CD4-positive, alpha-beta memory T cell (primary cell): ENCODE measurements around the gene PIAS1. TPM values are rescaled to one million over a fixed set of nuclear protein-coding genes. Genes with fewer than 3 reads are reported as not detected.

Experiments used
- CTCF ChIA-PET: fragments of 350-600 bp; sonication (Branson Sonifier 250); formaldehyde crosslinking; loops from one replicate; lab custom pipeline; 2021; ENCODE audit warnings: inconsistent platforms; ENCODE audit not compliant: partially characterized antibody; lab: Charles Lee
- POLR2A ChIA-PET: fragments of 350-600 bp; sonication (Branson Sonifier 250); formaldehyde crosslinking; loops from one replicate; lab custom pipeline; 2021; ENCODE audit not compliant: partially characterized antibody; lab: Charles Lee
- DNase-seq, 5 donors: peaks; one replicate each; pipeline versions ENCODE4 v3.0.0 to v3.0.0-alpha.2; 2020 to 2022; ENCODE audit warnings: mixed read lengths in 1 of 5
- H3K27ac ChIP-seq: one replicate; pipeline ENCODE4 v1.7.0; 2013; ENCODE audit warnings: low read depth, low read length
- H3K27me3 ChIP-seq: 2 replicates; pipeline ENCODE4 v1.7.0; 2013; ENCODE audit warnings: mild to moderate bottlenecking, low read length, moderate library complexity; ENCODE audit not compliant: insufficient read depth
- H3K36me3 ChIP-seq: 2 replicates; pipeline ENCODE4 v1.7.0; 2013; ENCODE audit warnings: mild to moderate bottlenecking, low read length, moderate library complexity; ENCODE audit not compliant: insufficient read depth
- H3K4me1 ChIP-seq: 2 replicates; pipeline ENCODE4 v1.7.0; 2013; ENCODE audit warnings: mild to moderate bottlenecking, low read length, moderate library complexity; ENCODE audit not compliant: insufficient read depth
- H3K4me3 ChIP-seq, 2 donors: one replicate each; pipeline ENCODE4 v1.7.0; 2013; ENCODE audit warnings: low read length in 2 of 2, mild to moderate bottlenecking in 1 of 2
- H3K9me3 ChIP-seq, 2 donors: one replicate each; pipeline ENCODE4 v1.7.0; 2013; ENCODE audit warnings: low read length in 2 of 2, control low read depth in 1 of 2; ENCODE audit not compliant: control insufficient read depth in 1 of 2
- H3K27ac Mint-ChIP-seq, 7 donors: one replicate each; pipeline ENCODE4 v1.8.0; 2020 to 2021; ENCODE audit warnings: mixed read lengths in 7 of 7, mild to moderate bottlenecking in 6 of 7, inconsistent platforms in 3 of 7, moderate library complexity in 3 of 7
- H3K27me3 Mint-ChIP-seq, 2 donors: one replicate each; pipeline ENCODE4 v1.8.0; 2020 to 2021; ENCODE audit warnings: mixed read lengths in 2 of 2
- H3K36me3 Mint-ChIP-seq, 2 donors: one replicate each; pipeline ENCODE4 v1.8.0; 2020 to 2021; ENCODE audit warnings: mixed read lengths in 2 of 2, inconsistent platforms in 1 of 2, mild to moderate bottlenecking in 1 of 2
- H3K4me1 Mint-ChIP-seq, 4 donors: one replicate each; pipeline ENCODE4 v1.8.0; 2020 to 2021; ENCODE audit warnings: mixed read lengths in 4 of 4, mild to moderate bottlenecking in 1 of 4
- H3K4me3 Mint-ChIP-seq, 8 donors: one replicate each; pipeline ENCODE4 v1.8.0; 2020 to 2021; ENCODE audit warnings: mixed read lengths in 8 of 8, mild to moderate bottlenecking in 7 of 8, moderate library complexity in 6 of 8, inconsistent platforms in 3 of 8
- H3K9me3 Mint-ChIP-seq, 8 donors: one replicate each; pipeline ENCODE4 v1.8.0; 2020 to 2021; ENCODE audit warnings: mixed read lengths in 8 of 8, mild to moderate bottlenecking in 5 of 8, inconsistent platforms in 3 of 8, moderate library complexity in 1 of 8
- intact Hi-C: fragments of 100-400 bp; cut with micrococcal nuclease; formaldehyde crosslinking; loops from one replicate; pipeline ENCODE4 v1.15.1; 2023
- polyA plus RNA-seq, 2 donors: library from polyadenylated mRNA; unstranded; fragments of 300-500 nt; fragmentation: Illumina TruSeq; gene quantifications; one replicate each; pipeline ENCODE4 v1.2.3, GENCODE V29; 2021
- total RNA-seq, 2 experiments: library from RNA; stranded (reverse); gene quantifications; one replicate each; pipeline ENCODE4 v1.2.3, GENCODE V29; 2021

PIAS1 gene
- total and polyA plus RNA-seq, 4 experiments from 2014 or later: 86.0 to 149 (median 98.4) TPM

- no peaks in the 10 kb centered on the region for H3K27me3 ChIP-seq
- no peaks in the 10 kb centered on the region for H3K9me3 ChIP-seq
- POLR2A ChIA-PET: interaction anchor here (1.4 kb wide), 1 partner anchor 23 kb away, joined by 3 read pairs; no protein-coding TSS in a partner anchor
- H3K36me3 Mint-ChIP-seq: peaks cover 47 to 63% of the 10 kb centered on the region in 2 donors
- DNase-seq: no peak
- no peak overlapping the region for H3K4me3 Mint-ChIP-seq
- peaks cover 4 to 21% (median 12%) of the 10 kb centered on the region in 4 donors for H3K4me1 Mint-ChIP-seq
- no peak overlapping the region for H3K27ac ChIP-seq
- no peaks in the 10 kb centered on the region for H3K27me3 Mint-ChIP-seq
- peak overlapping the region in 2 of 7 donors; percentile 15 to 30 for H3K27ac Mint-ChIP-seq
- H3K36me3 ChIP-seq: peaks cover 32% of the 10 kb centered on the region
- CTCF ChIA-PET: no interaction called here
- H3K9me3 Mint-ChIP-seq: peaks cover 0 to 2% (median 0%) of the 10 kb centered on the region in 8 donors
- H3K4me3 ChIP-seq: no peak overlapping the region
- H3K4me1 ChIP-seq: no peaks in the 10 kb centered on the region
- intact Hi-C loops: no loop called here
Measured at GRCh38 chr15:68150187-68150586, 96.1 kb downstream of the PIAS1 start.

- Mint-ChIP-seq H3K9me3 (peaks cover 0 to 2% (median 0%) of the 10 kb centered on the region in 8 donors), H3K27me3 (no peaks in the 10 kb centered on the region), H3K4me1 (peaks cover 4 to 18% (median 12%) of the 10 kb centered on the region in 4 donors), H3K36me3 (peaks cover 42 to 57% of the 10 kb centered on the region in 2 donors), H3K27ac (no peak overlapping the region), H3K4me3 (no peak overlapping the region)
- intact Hi-C loops: no loop called here
- Histone ChIP-seq H3K9me3 (no peaks in the 10 kb centered on the region), H3K4me1 (no peaks in the 10 kb centered on the region), H3K27me3 (no peaks in the 10 kb centered on the region), H3K27ac (no peak overlapping the region), H3K36me3 (peaks cover 36% of the 10 kb centered on the region), H3K4me3 (no peak overlapping the region)
- ChIA-PET CTCF (no interaction called here), POLR2A (interaction anchor here (0.6 kb wide), 1 partner anchor 1033 kb away, joined by 5 read pairs; no protein-coding TSS in a partner anchor)
- DNase-seq: no peak
Measured at GRCh38 chr15:68151277-68151676, 97.2 kb downstream of the PIAS1 start.

DNA sequence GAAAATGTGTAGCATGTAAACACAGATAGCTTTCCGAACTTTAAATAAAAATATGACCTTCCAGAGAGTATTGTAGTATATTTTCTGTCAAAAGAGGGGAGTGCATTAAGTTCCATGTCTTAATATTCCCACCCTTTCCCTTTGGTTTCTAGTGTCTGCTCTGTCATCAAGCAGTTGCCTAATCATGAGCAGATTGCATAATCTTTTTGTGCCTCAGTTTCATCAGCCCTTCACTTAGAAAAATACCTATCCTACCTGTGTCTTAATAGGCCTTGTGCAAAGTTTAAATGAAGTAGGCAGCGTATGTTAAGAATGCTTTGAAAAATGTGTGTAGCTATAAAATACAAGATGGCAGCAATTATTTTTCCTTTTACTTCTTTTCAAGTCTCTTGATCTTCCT is 98.2 kb downstream of the PIAS1 start:
- Mint-ChIP-seq H3K4me1 (peaks cover 4 to 16% (median 9%) of the 10 kb centered on the region in 4 donors), H3K36me3 (peaks cover 35 to 47% of the 10 kb centered on the region in 2 donors), H3K27me3 (no peaks in the 10 kb centered on the region), H3K27ac (peak overlapping the region in 3 of 7 donors; percentile 5 to 54 (median 19)), H3K4me3 (no peak overlapping the region), H3K9me3 (peaks cover 0 to 2% (median 0%) of the 10 kb centered on the region in 8 donors)
- H3K4me1 ChIP-seq: no peaks in the 10 kb centered on the region
- no peak overlapping the region for H3K27ac ChIP-seq
- peaks cover 32% of the 10 kb centered on the region for H3K36me3 ChIP-seq
- CTCF ChIA-PET: interaction anchor here (1.1 to 3.4 kb wide), 3 partner anchors 98 to 289 kb away, joined by 3 to 18 read pairs (median 5); partner anchors contain the start of gene PIAS1
- no peak overlapping the region for H3K4me3 ChIP-seq
- DNase-seq: no peak
- POLR2A ChIA-PET: interaction anchor here (0.5 kb wide), 1 partner anchor 18 kb away, joined by 3 read pairs; no protein-coding TSS in a partner anchor
- no peaks in the 10 kb centered on the region for H3K9me3 ChIP-seq
- intact Hi-C loops: no loop called here
- H3K27me3 ChIP-seq: no peaks in the 10 kb centered on the region

- H3K4me3 ChIP-seq: no peak overlapping the region
- CTCF ChIA-PET: interaction anchor here (1.1 to 3.4 kb wide), 5 partner anchors 9 to 292 kb away, joined by 3 to 18 read pairs (median 4); partner anchors contain the start of gene PIAS1
- peaks cover 32% of the 10 kb centered on the region for H3K36me3 ChIP-seq
- no peaks in the 10 kb centered on the region for H3K27me3 Mint-ChIP-seq
- intact Hi-C loops: loop anchor here (1.0 kb wide), 1 partner anchor 292 kb away; no protein-coding TSS in a partner anchor
- H3K4me3 Mint-ChIP-seq: no peak overlapping the region
- peaks cover 0 to 2% (median 0%) of the 10 kb centered on the region in 8 donors for H3K9me3 Mint-ChIP-seq
- no peaks in the 10 kb centered on the region for H3K9me3 ChIP-seq
- H3K27ac Mint-ChIP-seq: peak overlapping the region in 1 of 7 donors; percentile 9
- peak in 4 of 5 donors; percentile 10 to 24 (median 13) for DNase-seq
- peaks cover 28 to 41% of the 10 kb centered on the region in 2 donors for H3K36me3 Mint-ChIP-seq
- POLR2A ChIA-PET: interaction anchor here (1.0 kb wide), 1 partner anchor 100 kb away, joined by 3 read pairs; the partner anchor contains the start of gene PIAS1
- no peaks in the 10 kb centered on the region for H3K27me3 ChIP-seq
- H3K4me1 Mint-ChIP-seq: peaks cover 0 to 6% (median 4%) of the 10 kb centered on the region in 4 donors
- H3K27ac ChIP-seq: no peak overlapping the region
- H3K4me1 ChIP-seq: no peaks in the 10 kb centered on the region
Measured at GRCh38 chr15:68154923-68155559, 100.9 kb downstream of the PIAS1 start.

GRCh38 chr15:68157074-68157473 is 103.0 kb downstream of the PIAS1 start:
- Mint-ChIP-seq H3K9me3 (peaks cover 0 to 2% (median 0%) of the 10 kb centered on the region in 8 donors), H3K36me3 (peaks cover 40 to 47% of the 10 kb centered on the region in 2 donors), H3K4me1 (peaks cover 1 to 8% (median 4%) of the 10 kb centered on the region in 4 donors), H3K4me3 (no peak overlapping the region), H3K27me3 (no peaks in the 10 kb centered on the region), H3K27ac (no peak overlapping the region)
- H3K4me3 ChIP-seq: no peak overlapping the region
- H3K4me1 ChIP-seq: no peaks in the 10 kb centered on the region
- peaks cover 49% of the 10 kb centered on the region for H3K36me3 ChIP-seq
- POLR2A ChIA-PET: no interaction called here
- CTCF ChIA-PET: interaction anchor here (3.4 kb wide), 1 partner anchor 294 kb away, joined by 14 read pairs; no protein-coding TSS in a partner anchor
- no peak overlapping the region for H3K27ac ChIP-seq
- no peaks in the 10 kb centered on the region for H3K9me3 ChIP-seq
- DNase-seq: no peak
- no peaks in the 10 kb centered on the region for H3K27me3 ChIP-seq
- intact Hi-C loops: no loop called here

DNA sequence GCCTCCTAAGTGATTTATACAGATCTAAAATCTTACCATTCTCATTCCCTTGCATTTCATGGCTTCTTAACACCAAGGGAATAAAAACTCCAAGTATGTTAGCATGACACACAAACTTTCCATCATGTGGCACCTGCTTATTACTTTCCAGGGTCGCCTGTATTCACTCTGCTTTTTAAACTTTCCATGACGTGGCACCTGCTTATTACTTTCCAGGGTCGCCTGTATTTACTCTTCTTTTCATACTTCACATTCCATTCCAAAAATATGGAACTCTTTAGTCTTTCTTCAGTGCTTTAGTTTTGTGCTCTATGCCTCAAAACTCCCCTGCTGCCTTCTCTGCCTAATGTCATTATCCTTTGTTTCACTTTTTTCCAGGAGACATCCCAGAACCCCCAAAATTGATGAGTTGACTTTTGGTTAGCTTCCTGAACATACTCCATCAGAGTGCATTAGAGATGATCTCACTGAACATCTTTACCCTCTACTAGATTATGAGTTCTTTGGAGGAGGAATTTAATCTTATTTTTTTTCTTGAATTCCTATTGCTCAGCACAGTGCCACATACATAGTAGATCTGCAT is 104.0 kb downstream of the PIAS1 start:
- ChIA-PET POLR2A (no interaction called here), CTCF (interaction anchor here (3.4 kb wide), 1 partner anchor 295 kb away, joined by 14 read pairs; no protein-coding TSS in a partner anchor)
- no peak for DNase-seq
- peaks cover 43 to 47% of the 10 kb centered on the region in 2 donors for H3K36me3 Mint-ChIP-seq
- Histone ChIP-seq H3K27ac (no peak overlapping the region), H3K27me3 (no peaks in the 10 kb centered on the region), H3K36me3 (peaks cover 44% of the 10 kb centered on the region), H3K4me3 (no peak overlapping the region), H3K4me1 (no peaks in the 10 kb centered on the region), H3K9me3 (no peaks in the 10 kb centered on the region)
- H3K27me3 Mint-ChIP-seq: no peaks in the 10 kb centered on the region
- H3K4me3 Mint-ChIP-seq: no peak overlapping the region
- intact Hi-C loops: no loop called here
- no peaks in the 10 kb centered on the region for H3K9me3 Mint-ChIP-seq
- peaks cover 0 to 6% (median 4%) of the 10 kb centered on the region in 4 donors for H3K4me1 Mint-ChIP-seq
- H3K27ac Mint-ChIP-seq: no peak overlapping the region

DNA sequence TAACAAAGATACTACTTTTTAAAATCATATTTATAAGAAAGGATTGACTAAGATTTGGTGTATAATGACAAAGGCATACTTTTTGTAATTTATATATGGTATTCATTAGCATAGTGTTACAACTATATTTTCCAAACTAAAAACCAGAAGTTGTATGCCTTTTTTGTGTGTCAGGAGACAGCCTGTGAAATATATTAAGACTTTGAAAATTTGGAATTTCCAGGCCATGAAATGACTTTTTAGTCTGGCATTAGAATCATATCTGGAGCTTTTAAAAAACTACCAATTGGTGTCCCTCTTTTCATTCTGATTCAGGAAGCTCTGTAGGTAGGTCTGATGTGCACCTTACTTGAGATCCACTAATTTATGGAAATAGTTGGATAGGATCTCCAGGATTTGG is 109.1 kb downstream of the PIAS1 start:
- peaks cover 0 to 7% (median 5%) of the 10 kb centered on the region in 4 donors for H3K4me1 Mint-ChIP-seq
- Histone ChIP-seq H3K4me1 (no peaks in the 10 kb centered on the region), H3K27me3 (no peaks in the 10 kb centered on the region), H3K4me3 (no peak overlapping the region), H3K9me3 (no peaks in the 10 kb centered on the region), H3K27ac (no peak overlapping the region), H3K36me3 (peaks cover 29% of the 10 kb centered on the region)
- H3K27me3 Mint-ChIP-seq: no peaks in the 10 kb centered on the region
- no peak overlapping the region for H3K4me3 Mint-ChIP-seq
- DNase-seq: no peak
- H3K36me3 Mint-ChIP-seq: peaks cover 42 to 52% of the 10 kb centered on the region in 2 donors
- intact Hi-C loops: no loop called here
- ChIA-PET CTCF (no interaction called here), POLR2A (interaction anchor here (1.3 kb wide), 1 partner anchor 109 kb away, joined by 4 read pairs; the partner anchor contains the start of gene PIAS1)
- no peak overlapping the region for H3K27ac Mint-ChIP-seq
- no peaks in the 10 kb centered on the region for H3K9me3 Mint-ChIP-seq
